Common myeloid progenitor, CD34-positive (primary cell): ENCODE results near the gene FCSK.

Source experiments
- CTCF ChIA-PET: fragments of 350-600 bp; sonication (Branson Sonifier 250); formaldehyde crosslinking; loops from one replicate; lab custom pipeline; 2021; ENCODE audit warnings: antibody characterized with exemption; lab: Charles Lee
- POLR2A ChIA-PET: fragments of 350-600 bp; sonication (Branson Sonifier 250); formaldehyde crosslinking; loops from one replicate; lab custom pipeline; 2021; ENCODE audit warnings: antibody characterized with exemption; lab: Charles Lee
- DNase-seq, 3 donors: peaks; one replicate each; pipeline versions ENCODE4 v3.0.0 to v3.0.0-alpha.2; 2013
- H3K27ac ChIP-seq, 2 experiments: 1 replicate in 1 of 2; 2 replicates in 1 of 2; pipeline ENCODE4 v1.7.0; 2013; ENCODE audit warnings: inconsistent platforms in 2 of 2, low read length in 2 of 2, mild to moderate bottlenecking in 2 of 2, low read depth in 1 of 2, moderate library complexity in 1 of 2; ENCODE audit not compliant: severe bottlenecking in 2 of 2, insufficient read depth in 1 of 2, poor library complexity in 1 of 2
- H3K27me3 ChIP-seq, 5 experiments: replicated peaks in 2 of 5; 1 replicate in 3 of 5; 2 replicates in 2 of 5; pipeline versions ENCODE4 v1.6.1 to v1.7.0; 2013; ENCODE audit warnings: low read length in 4 of 5, mild to moderate bottlenecking in 2 of 5, moderate library complexity in 2 of 5, inconsistent platforms in 1 of 5; ENCODE audit not compliant: insufficient read depth in 5 of 5, control insufficient read depth in 4 of 5
- H3K36me3 ChIP-seq, 4 experiments: 1 replicate in 2 of 4; 2 replicates in 2 of 4; pipeline versions ENCODE4 v1.6.1 to v1.7.0; 2013; ENCODE audit warnings: low read length in 3 of 4, control low read depth in 1 of 4, mild to moderate bottlenecking in 1 of 4; ENCODE audit not compliant: control insufficient read depth in 4 of 4, insufficient read depth in 4 of 4
- H3K4me1 ChIP-seq, 4 experiments: 1 replicate in 3 of 4; 2 replicates in 1 of 4; pipeline versions ENCODE4 v1.6.1 to v1.7.1; 2013; ENCODE audit warnings: low read length in 3 of 4, mild to moderate bottlenecking in 3 of 4, control low read depth in 1 of 4, inconsistent platforms in 1 of 4, moderate library complexity in 1 of 4; ENCODE audit not compliant: control insufficient read depth in 4 of 4, insufficient read depth in 4 of 4; ENCODE audit errors: control extremely low read depth in 1 of 4
- H3K4me3 ChIP-seq, 7 experiments: 1 replicate in 4 of 7; 2 replicates in 3 of 7; pipeline versions ENCODE4 v1.5.1 to v1.7.0; 2013; ENCODE audit warnings: mild to moderate bottlenecking in 7 of 7, low read length in 6 of 7, moderate library complexity in 6 of 7, inconsistent platforms in 2 of 7, low read depth in 2 of 7, control low read depth in 1 of 7; ENCODE audit not compliant: insufficient read depth in 4 of 7, control insufficient read depth in 1 of 7; ENCODE audit errors: extremely low read depth in 1 of 7
- H3K9me3 ChIP-seq, 5 experiments: 1 replicate in 4 of 5; 2 replicates in 1 of 5; pipeline versions ENCODE4 v1.6.1 to v1.7.1; 2013; ENCODE audit warnings: low read length in 4 of 5, mild to moderate bottlenecking in 2 of 5, inconsistent platforms in 1 of 5, low read depth in 1 of 5, moderate library complexity in 1 of 5; ENCODE audit not compliant: control insufficient read depth in 4 of 5, insufficient read depth in 2 of 5; ENCODE audit errors: control extremely low read depth in 1 of 5
- WGBS: methylation state at CpG from one replicate; pipeline ENCODE4 v1.1.5; 2013; ENCODE audit not compliant: insufficient coverage; 5-methylcytosine and 5-hydroxymethylcytosine counted together

The FCSK gene

DNA sequence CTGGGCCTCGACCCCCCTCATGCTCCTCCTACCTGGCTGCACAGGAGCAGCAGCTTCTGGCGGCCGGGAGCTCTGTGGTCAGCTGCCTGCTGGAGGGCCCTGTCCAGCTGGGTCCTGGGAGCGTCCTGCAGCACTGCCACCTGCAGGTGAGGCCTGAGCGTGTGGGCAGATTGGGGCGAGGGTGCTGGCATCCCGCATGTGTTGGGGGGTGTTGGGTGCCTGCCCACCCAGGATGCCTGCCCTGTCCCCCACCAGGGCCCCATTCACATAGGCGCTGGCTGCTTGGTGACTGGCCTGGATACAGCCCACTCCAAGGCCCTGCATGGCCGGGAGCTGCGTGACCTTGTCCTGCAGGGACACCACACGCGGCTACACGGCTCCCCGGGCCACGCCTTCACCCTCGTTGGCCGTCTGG, 16.5 kb downstream of the FCSK start:
- DNase-seq, result no peak
- Histone ChIP-seq H3K4me1 (no peaks in the 10 kb centered on the region), H3K27ac (no peak overlapping the region), H3K9me3 (no peaks in the 10 kb centered on the region), H3K36me3 (peaks cover 0 to 6% (median 3%) of the 10 kb centered on the region in 4 experiments), H3K4me3 (no peak overlapping the region), H3K27me3 (no peaks in the 10 kb centered on the region)
- ChIA-PET CTCF (interaction anchor here (0.9 to 4.5 kb wide), 11 partner anchors 8 to 102 kb away, joined by 3 to 22 read pairs (median 4); no protein-coding TSS in a partner anchor), POLR2A (interaction anchor here (0.6 kb wide), 1 partner anchor 166 kb away, joined by 3 read pairs; no protein-coding TSS in a partner anchor)
- WGBS, result 95% methylated on average over 12 of the region's 17 CpGs

DNA sequence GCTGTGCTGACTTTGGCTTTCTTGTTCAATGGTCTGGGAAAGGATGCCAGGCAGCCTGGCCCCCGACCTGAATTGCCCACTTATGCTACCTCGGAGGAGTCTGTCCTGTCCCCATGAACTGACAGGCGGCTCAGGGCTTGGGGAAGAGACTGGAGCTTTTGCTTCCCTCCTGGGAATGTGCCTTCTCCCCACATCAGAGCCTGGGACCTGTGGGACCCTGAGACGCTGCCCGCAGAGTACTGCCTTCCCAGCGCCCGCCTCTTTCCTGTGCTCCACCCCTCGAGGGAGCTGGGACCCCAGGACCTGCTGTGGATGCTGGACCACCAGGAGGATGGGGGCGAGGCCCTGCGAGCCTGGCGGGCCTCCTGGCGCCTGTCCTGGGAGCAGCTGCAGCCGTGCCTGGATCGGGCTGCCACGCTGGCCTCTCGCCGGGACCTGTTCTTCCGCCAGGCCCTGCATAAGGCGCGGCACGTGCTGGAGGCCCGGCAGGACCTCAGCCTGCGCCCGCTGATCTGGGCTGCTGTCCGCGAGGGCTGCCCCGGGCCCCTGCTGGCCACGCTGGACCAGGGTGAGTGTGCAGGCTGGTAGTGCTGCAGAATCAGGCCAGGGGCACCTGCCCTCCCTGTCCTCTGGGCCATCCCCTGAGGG, 18.5 kb downstream of the FCSK start:
- Histone ChIP-seq H3K4me1 (no peaks in the 10 kb centered on the region), H3K9me3 (no peaks in the 10 kb centered on the region), H3K27me3 (no peaks in the 10 kb centered on the region), H3K4me3 (no peak overlapping the region), H3K27ac (no peak overlapping the region), H3K36me3 (peaks cover 0 to 6% (median 4%) of the 10 kb centered on the region in 4 experiments)
- WGBS, result 98% methylated on average over 28 of the region's 28 CpGs
- no peak for DNase-seq
- CTCF ChIA-PET, result interaction anchor here (0.6 to 2.2 kb wide), 4 partner anchors 71 to 104 kb away, joined by 3 to 12 read pairs (median 4); no protein-coding TSS in a partner anchor
- POLR2A ChIA-PET, result no interaction called here

DNA sequence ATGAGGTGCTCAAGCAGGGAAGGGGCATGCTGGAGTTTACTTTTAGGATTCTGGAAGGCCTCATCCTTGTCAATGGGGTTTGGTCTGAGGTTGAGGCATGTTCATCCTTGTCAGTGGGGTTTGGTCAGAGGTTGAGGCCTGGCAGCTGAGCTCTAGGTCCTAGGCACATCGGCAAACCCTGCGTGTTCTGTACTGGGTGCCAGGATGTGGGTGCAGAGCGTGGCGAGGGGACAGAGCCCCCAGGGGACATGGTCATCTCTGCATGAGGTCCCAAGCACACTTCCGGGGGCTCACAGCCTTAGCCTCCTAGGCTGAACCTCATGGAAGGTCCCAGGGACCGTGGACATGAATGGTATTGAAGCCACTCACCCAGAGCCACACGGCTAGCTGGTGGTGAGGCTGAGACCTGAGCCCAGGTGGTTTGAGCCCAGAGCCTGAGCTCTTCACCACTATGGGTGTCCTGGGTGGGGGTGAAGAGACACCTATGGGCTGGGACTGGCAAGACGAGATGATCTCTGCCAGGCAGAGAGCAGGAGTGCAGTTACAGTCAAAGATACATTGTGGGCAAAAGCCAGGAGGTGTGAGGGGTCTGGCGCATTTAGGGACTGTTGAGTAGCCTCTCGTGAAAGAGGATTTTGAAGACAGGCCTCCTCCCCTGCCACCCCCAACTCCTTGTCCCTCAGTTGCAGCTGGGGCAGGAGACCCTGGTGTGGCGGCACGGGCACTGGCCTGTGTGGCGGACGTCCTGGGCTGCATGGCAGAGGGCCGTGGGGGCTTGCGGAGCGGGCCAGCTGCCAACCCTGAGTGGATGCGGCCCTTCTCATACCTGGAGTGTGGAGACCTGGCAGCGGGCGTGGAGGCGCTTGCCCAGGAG, 19.3 kb downstream of the FCSK start:
- Histone ChIP-seq H3K4me1 (peaks cover 0 to 6% (median 0%) of the 10 kb centered on the region in 4 experiments), H3K9me3 (no peaks in the 10 kb centered on the region), H3K27ac (no peak overlapping the region), H3K4me3 (no peak overlapping the region), H3K36me3 (peaks cover 0 to 11% (median 6%) of the 10 kb centered on the region in 4 experiments), H3K27me3 (no peaks in the 10 kb centered on the region)
- ChIA-PET POLR2A (interaction anchor here (0.6 kb wide), 1 partner anchor 72 kb away, joined by 8 read pairs; no protein-coding TSS in a partner anchor), CTCF (interaction anchor here (0.8 to 2.2 kb wide), 4 partner anchors 77 to 86 kb away, joined by 3 to 12 read pairs (median 3); no protein-coding TSS in a partner anchor)
- 96% methylated on average over 18 of the region's 21 CpGs for WGBS
- peak in 2 of 3 donors; percentile 22 to 27 for DNase-seq

DNA sequence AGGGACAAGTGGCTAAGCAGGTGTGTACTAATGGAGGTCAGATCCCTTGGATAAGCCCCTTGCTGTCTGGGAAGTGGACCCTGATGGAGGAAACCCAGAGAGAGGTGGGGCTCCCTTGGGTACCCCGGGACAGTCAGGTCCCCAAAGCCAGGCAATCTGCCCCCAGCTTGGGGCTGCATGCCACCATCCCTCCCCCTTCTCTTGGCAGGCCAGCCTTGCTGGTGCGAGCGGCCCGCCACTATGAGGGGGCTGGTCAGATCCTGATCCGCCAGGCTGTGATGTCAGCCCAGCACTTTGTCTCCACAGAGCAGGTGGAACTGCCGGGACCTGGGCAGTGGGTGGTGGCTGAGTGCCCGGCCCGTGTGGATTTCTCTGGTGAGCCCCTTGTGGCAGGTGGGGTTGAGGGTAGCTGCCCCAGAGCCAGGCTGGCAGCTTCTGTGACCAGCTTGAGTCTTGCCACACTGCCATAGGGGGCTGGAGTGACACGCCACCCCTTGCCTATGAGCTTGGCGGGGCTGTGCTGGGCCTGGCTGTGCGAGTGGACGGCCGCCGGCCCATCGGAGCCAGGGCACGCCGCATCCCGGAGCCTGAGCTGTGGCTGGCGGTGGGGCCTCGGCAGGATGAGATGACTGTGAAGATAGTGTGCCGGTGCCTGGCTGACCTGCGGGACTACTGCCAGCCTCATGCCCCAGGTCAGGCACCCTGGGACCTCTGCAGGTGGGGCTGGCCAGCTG, 20.1 kb downstream of the FCSK start:
- DNase-seq, result no peak
- H3K36me3 ChIP-seq, result peaks cover 3 to 19% (median 8%) of the 10 kb centered on the region in 4 experiments
- no peak overlapping the region for H3K27ac ChIP-seq
- H3K4me3 ChIP-seq, result no peak overlapping the region
- peaks cover 0 to 14% (median 3%) of the 10 kb centered on the region in 4 experiments for H3K4me1 ChIP-seq
- WGBS, result 91% methylated on average over 21 of the region's 22 CpGs
- no peaks in the 10 kb centered on the region for H3K9me3 ChIP-seq
- H3K27me3 ChIP-seq, result no peaks in the 10 kb centered on the region
- ChIA-PET POLR2A (interaction anchor here (0.6 kb wide), 1 partner anchor 73 kb away, joined by 8 read pairs; no protein-coding TSS in a partner anchor), CTCF (interaction anchor here (0.6 to 2.2 kb wide), 4 partner anchors 78 to 107 kb away, joined by 3 to 12 read pairs (median 3); no protein-coding TSS in a partner anchor)

DNA sequence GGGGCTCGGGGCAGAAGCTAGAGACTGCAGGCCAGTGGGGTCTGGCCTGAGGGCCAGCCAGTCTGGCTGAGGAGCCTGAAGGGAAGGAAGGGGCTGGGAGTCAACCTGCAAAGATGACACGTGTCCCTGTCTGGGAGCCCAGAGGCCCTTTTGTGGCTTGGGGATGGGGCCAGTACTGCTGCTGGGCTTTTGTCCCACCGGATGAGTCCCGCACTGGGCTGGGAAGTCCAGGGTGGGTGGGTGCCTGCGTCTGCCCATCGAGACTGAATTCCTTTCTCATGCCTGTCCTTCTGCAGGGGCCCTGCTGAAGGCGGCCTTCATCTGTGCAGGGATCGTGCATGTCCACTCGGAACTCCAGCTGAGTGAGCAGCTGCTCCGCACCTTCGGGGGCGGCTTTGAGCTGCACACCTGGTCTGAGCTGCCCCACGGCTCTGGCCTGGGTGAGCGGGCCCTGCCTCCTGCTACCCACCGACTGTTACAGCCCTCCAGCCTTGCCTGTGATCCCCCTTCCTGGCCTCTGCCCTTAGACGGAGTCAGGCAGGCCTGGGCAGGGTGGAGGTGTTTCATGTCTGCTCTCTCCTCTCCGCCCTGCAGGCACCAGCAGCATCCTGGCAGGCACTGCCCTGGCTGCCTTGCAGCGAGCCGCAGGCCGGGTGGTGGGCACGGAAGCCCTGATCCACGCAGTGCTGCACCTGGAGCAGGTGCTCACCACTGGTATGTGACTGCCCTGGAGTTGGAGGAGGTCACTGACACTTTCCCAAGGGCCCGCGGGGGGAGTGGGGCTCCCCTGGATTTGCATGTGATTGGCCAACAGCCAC, 20.9 kb downstream of the FCSK start:
- CTCF ChIA-PET, result interaction anchor here (0.6 to 2.2 kb wide), 3 partner anchors 81 to 108 kb away, joined by 3 to 12 read pairs (median 3); no protein-coding TSS in a partner anchor
- Histone ChIP-seq H3K4me1 (peaks cover 0 to 16% (median 3%) of the 10 kb centered on the region in 4 experiments), H3K36me3 (peaks cover 3 to 26% (median 16%) of the 10 kb centered on the region in 4 experiments)

More for the DNA sequence above, 20.9 kb downstream of the FCSK start:
- Histone ChIP-seq H3K9me3 (no peaks in the 10 kb centered on the region), H3K27me3 (no peaks in the 10 kb centered on the region), H3K4me3 (no peak overlapping the region), H3K27ac (no peak overlapping the region)
- no peak for DNase-seq
- POLR2A ChIA-PET, result no interaction called here
- 96% methylated on average over 19 of the region's 24 CpGs for WGBS
